ENCODE results near the gene TAF1D. TPM values are rescaled to one million over a fixed set of nuclear protein-coding genes. Genes with fewer than 3 reads are reported as not detected.
"Not testable (repeated sequence)": the region's sequence is repeated elsewhere in the genome, so short reads cannot be mapped to it uniquely, and the experiment has no call there.

TAF1D gene
- total and polyA plus RNA-seq, 2 donors = 198 to 227 TPM

DNA sequence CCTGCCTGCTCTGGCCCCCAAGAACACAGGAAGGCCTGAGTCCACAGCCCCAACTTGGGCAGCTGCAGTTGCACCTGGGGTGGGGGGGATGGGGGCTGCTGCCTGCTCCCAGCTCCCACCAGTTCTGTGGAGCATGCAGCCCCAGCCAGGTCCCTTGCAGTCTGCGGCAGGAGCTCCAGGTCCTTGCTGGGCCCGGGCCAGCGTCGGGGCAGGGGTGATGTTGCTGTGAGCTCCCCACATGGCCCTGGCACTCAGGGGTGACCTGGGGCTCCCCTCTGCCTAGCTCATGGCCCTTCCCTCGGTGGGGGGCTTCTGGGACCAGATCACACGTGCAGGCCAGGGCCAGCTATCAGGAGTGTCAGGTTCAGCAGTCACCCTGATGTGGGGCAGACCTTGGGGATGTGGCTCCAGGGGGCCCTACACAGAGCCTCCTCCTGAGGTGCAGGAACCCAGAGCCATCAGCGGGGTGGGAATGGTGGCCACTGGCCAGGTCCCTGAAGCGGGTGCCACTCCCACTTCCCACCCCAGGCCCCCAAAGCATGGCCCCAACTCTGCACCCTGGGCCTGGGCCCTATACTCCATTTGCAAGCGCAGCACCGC is 32.4 kb upstream of the TAF1D start:
- Histone ChIP-seq H3K27me3 (ENCODE audit: control insufficient read depth in 2 of 2, insufficient read depth in 1 of 2, low read length in 1 of 2) (no peaks in the 10 kb centered on the region), H3K9me3 (ENCODE audit: control insufficient read depth in 2 of 2, insufficient read depth in 1 of 2, low read length in 1 of 2) (peaks cover 0 to 24% of the 10 kb centered on the region in 2 donors), H3K27ac (ENCODE audit: low read depth in 1 of 2, low read length in 1 of 2) (no peak overlapping the region), H3K36me3 (ENCODE audit: control insufficient read depth in 2 of 2, insufficient read depth in 2 of 2, low read length in 1 of 2) (no peaks in the 10 kb centered on the region), H3K4me1 (ENCODE audit: control insufficient read depth in 2 of 2, insufficient read depth in 2 of 2, low read length in 2 of 2) (no peaks in the 10 kb centered on the region), H3K4me3 (ENCODE audit: low read length in 2 of 2) (no peak overlapping the region)
- DNase-seq (ENCODE audit: low read depth in 6 of 9, low spot score in 9 of 9) = no peak
- WGBS = 94% methylated on average over 10 of the region's 10 CpGs

DNA sequence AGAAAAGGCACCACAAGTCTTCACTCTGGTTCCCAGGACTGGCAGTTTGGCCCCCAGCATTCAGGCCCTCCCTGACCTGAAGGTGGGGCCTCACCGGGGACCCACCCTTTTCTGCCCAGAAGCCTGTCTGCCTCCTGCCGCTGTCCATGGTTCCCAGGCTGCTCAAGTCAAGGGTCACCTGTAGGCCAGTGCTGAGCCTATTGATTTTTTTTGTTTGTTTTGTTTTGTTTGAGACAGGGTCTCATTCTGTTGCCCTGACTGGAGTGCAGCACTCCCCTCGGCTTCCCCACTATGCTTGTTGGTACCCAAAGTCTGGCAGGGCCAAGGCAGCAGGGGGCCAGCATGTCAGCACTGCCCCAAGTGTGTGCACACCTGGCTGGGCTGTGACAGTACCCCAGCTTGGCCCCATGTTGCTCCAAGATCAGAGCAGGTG is 31.8 kb upstream of the TAF1D start:
- H3K4me3 ChIP-seq (ENCODE audit: low read length in 2 of 2) = no peak overlapping the region
- no peak for DNase-seq (ENCODE audit: low read depth in 6 of 9, low spot score in 9 of 9)
- H3K36me3 ChIP-seq (ENCODE audit: control insufficient read depth in 2 of 2, insufficient read depth in 2 of 2, low read length in 1 of 2) = no peaks in the 10 kb centered on the region
- H3K27ac ChIP-seq (ENCODE audit: low read depth in 1 of 2, low read length in 1 of 2) = no peak overlapping the region
- H3K9me3 ChIP-seq (ENCODE audit: control insufficient read depth in 2 of 2, insufficient read depth in 1 of 2, low read length in 1 of 2) = peaks cover 0 to 24% of the 10 kb centered on the region in 2 donors
- over 99% methylated on average over 3 of the region's 3 CpGs for WGBS
- H3K27me3 ChIP-seq (ENCODE audit: control insufficient read depth in 2 of 2, insufficient read depth in 1 of 2, low read length in 1 of 2) = no peaks in the 10 kb centered on the region
- H3K4me1 ChIP-seq (ENCODE audit: control insufficient read depth in 2 of 2, insufficient read depth in 2 of 2, low read length in 2 of 2) = no peaks in the 10 kb centered on the region

DNA sequence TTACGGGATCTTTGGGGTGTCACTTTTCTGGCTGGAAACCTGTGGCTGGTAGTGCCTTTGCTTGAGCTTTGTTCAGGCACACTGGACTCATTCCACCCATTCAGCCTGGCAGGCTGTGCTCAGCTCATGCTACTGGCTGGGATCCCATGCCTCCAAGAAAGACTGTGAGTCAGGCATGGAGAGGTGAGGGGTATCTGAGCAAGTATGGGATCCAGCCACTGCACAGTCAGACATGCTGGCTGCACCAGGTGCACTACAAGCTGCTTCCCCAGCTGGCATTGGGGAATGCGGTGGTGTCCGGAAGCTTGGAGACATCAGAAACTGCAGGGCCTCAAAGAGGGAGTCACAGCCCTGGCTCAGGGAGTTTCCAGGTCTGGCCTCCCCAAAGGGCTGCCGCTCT is 30.8 kb upstream of the TAF1D start:
- Histone ChIP-seq H3K4me3 (ENCODE audit: low read length in 2 of 2) (no peak overlapping the region), H3K27ac (ENCODE audit: low read depth in 1 of 2, low read length in 1 of 2) (no peak overlapping the region), H3K36me3 (ENCODE audit: control insufficient read depth in 2 of 2, insufficient read depth in 2 of 2, low read length in 1 of 2) (no peaks in the 10 kb centered on the region), H3K27me3 (ENCODE audit: control insufficient read depth in 2 of 2, insufficient read depth in 1 of 2, low read length in 1 of 2) (no peaks in the 10 kb centered on the region), H3K4me1 (ENCODE audit: control insufficient read depth in 2 of 2, insufficient read depth in 2 of 2, low read length in 2 of 2) (no peaks in the 10 kb centered on the region), H3K9me3 (ENCODE audit: control insufficient read depth in 2 of 2, insufficient read depth in 1 of 2, low read length in 1 of 2) (peaks cover 0 to 27% of the 10 kb centered on the region in 2 donors)
- DNase-seq (ENCODE audit: low read depth in 6 of 9, low spot score in 9 of 9) = no peak
- 98% methylated on average over 4 of the region's 4 CpGs for WGBS

DNA sequence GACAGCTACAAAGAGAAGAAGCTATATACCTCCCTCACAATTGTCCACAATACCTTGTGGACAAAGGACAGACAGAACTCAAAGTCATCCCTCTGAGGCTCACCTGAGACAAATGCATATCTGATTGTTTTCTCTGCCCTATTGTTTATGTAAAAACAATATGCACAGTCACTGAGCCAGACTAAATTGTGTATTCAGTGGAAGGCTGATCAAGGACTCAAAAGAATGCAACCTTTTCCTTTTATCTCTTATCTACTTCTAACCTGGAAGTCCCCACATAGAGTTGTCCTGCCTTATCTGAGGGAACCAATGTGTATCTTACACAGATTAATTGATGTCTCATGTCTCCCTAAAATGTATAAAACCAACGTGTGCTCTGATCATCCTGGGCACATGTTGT is 28.9 kb upstream of the TAF1D start:
- Histone ChIP-seq H3K27ac (ENCODE audit: low read depth in 1 of 2, low read length in 1 of 2) (no peak overlapping the region), H3K36me3 (ENCODE audit: control insufficient read depth in 2 of 2, insufficient read depth in 2 of 2, low read length in 1 of 2) (no peaks in the 10 kb centered on the region), H3K4me3 (ENCODE audit: low read length in 2 of 2) (no peak overlapping the region), H3K27me3 (ENCODE audit: control insufficient read depth in 2 of 2, insufficient read depth in 1 of 2, low read length in 1 of 2) (no peaks in the 10 kb centered on the region), H3K4me1 (ENCODE audit: control insufficient read depth in 2 of 2, insufficient read depth in 2 of 2, low read length in 2 of 2) (no peaks in the 10 kb centered on the region), H3K9me3 (ENCODE audit: control insufficient read depth in 2 of 2, insufficient read depth in 1 of 2, low read length in 1 of 2) (peaks cover 0 to 28% of the 10 kb centered on the region in 2 donors)
- DNase-seq (ENCODE audit: low read depth in 6 of 9, low spot score in 9 of 9) = no peak
- 82% methylated on average over 1 of the region's 1 CpG for whole genome bisulfite sequencing

DNA sequence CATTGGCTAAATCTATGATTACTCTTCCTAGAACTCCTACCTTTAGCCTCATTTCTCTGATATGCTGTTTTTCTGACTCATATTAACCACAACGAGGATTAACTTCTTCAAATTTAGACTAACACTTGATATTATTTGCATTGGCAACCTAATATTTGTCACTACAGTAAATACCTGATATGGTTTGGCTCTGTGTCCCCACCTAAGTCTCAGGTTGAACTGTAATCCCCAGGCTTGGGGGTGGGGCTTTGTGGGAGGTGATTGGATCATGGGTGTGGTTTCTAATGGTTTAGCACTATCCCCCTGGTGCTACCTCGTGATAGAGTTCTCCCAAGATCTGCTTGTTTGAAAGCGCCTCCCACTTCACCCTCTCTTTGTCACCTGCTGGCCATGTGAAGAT is 25.7 kb upstream of the TAF1D start:
- Histone ChIP-seq H3K9me3 (ENCODE audit: control insufficient read depth in 2 of 2, insufficient read depth in 1 of 2, low read length in 1 of 2) (peaks cover 0 to 6% of the 10 kb centered on the region in 2 donors), H3K27ac (ENCODE audit: low read depth in 1 of 2, low read length in 1 of 2) (no peak overlapping the region), H3K36me3 (ENCODE audit: control insufficient read depth in 2 of 2, insufficient read depth in 2 of 2, low read length in 1 of 2) (peaks cover 16 to 20% of the 10 kb centered on the region in 2 donors), H3K27me3 (ENCODE audit: control insufficient read depth in 2 of 2, insufficient read depth in 1 of 2, low read length in 1 of 2) (no peaks in the 10 kb centered on the region), H3K4me1 (ENCODE audit: control insufficient read depth in 2 of 2, insufficient read depth in 2 of 2, low read length in 2 of 2) (no peaks in the 10 kb centered on the region), H3K4me3 (ENCODE audit: low read length in 2 of 2) (no peak overlapping the region)
- WGBS = 96% methylated on average over 3 of the region's 3 CpGs
- DNase-seq (ENCODE audit: low read depth in 6 of 9, low spot score in 9 of 9) = no peak

DNA sequence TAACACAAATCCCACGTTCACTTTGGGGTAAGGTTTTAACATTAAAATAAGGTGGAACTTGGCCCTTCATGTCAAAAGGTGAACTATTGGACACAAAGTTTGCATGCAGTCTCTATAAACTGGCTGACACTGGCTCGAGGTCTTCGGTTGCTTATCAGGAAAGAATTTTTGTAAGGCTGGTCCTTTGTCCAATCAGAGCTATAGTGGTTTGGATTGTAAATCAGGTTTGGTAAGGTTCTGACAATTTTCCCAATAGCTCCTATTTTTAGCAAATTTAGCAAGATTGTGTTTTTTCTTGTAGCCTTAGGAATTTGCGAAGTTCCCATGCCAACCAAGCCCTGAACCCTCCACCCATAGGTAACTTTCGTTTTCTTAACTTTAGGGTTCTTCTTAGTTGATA is 25.2 kb upstream of the TAF1D start:
- no peak overlapping the region for H3K27ac ChIP-seq (ENCODE audit: low read depth in 1 of 2, low read length in 1 of 2)
- no peaks in the 10 kb centered on the region for H3K27me3 ChIP-seq (ENCODE audit: control insufficient read depth in 2 of 2, insufficient read depth in 1 of 2, low read length in 1 of 2)
- WGBS = 96% methylated on average over 5 of the region's 5 CpGs
- DNase-seq (ENCODE audit: low read depth in 6 of 9, low spot score in 9 of 9) = no peak
- H3K4me1 ChIP-seq (ENCODE audit: control insufficient read depth in 2 of 2, insufficient read depth in 2 of 2, low read length in 2 of 2) = no peaks in the 10 kb centered on the region
- H3K9me3 ChIP-seq (ENCODE audit: control insufficient read depth in 2 of 2, insufficient read depth in 1 of 2, low read length in 1 of 2) = peaks cover 0 to 4% of the 10 kb centered on the region in 2 donors
- no peak overlapping the region for H3K4me3 ChIP-seq (ENCODE audit: low read length in 2 of 2)
- H3K36me3 ChIP-seq (ENCODE audit: control insufficient read depth in 2 of 2, insufficient read depth in 2 of 2, low read length in 1 of 2) = peaks cover 18 to 22% of the 10 kb centered on the region in 2 donors

DNA sequence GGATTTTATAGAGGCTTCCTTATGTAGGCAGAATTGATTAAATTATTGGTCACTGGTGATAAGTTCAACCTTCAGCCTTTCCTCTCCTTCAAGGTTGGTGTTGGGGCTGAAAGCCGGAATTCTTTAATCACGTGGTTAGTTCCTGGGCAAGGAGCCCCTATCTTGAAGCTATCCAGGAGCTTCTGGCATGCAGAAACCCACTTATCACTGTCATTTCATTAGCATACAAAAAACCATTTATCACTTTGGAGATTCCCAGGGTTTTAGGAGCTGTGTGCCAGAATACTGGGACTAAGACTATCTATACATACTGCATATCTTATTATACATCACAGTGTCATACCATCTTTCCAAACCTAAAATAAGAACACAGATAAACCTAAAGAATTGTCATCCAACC is 24.3 kb upstream of the TAF1D start:
- no peak overlapping the region for H3K27ac ChIP-seq (ENCODE audit: low read depth in 1 of 2, low read length in 1 of 2)
- no peak overlapping the region for H3K4me3 ChIP-seq (ENCODE audit: low read length in 2 of 2)
- H3K9me3 ChIP-seq (ENCODE audit: control insufficient read depth in 2 of 2, insufficient read depth in 1 of 2, low read length in 1 of 2) = peaks cover 0 to 4% of the 10 kb centered on the region in 2 donors
- no peak for DNase-seq (ENCODE audit: low read depth in 6 of 9, low spot score in 9 of 9)
- WGBS = 94% methylated on average over 2 of the region's 2 CpGs
- H3K4me1 ChIP-seq (ENCODE audit: control insufficient read depth in 2 of 2, insufficient read depth in 2 of 2, low read length in 2 of 2) = no peaks in the 10 kb centered on the region
- H3K36me3 ChIP-seq (ENCODE audit: control insufficient read depth in 2 of 2, insufficient read depth in 2 of 2, low read length in 1 of 2) = peaks cover 20 to 28% of the 10 kb centered on the region in 2 donors
- no peaks in the 10 kb centered on the region for H3K27me3 ChIP-seq (ENCODE audit: control insufficient read depth in 2 of 2, insufficient read depth in 1 of 2, low read length in 1 of 2)

DNA sequence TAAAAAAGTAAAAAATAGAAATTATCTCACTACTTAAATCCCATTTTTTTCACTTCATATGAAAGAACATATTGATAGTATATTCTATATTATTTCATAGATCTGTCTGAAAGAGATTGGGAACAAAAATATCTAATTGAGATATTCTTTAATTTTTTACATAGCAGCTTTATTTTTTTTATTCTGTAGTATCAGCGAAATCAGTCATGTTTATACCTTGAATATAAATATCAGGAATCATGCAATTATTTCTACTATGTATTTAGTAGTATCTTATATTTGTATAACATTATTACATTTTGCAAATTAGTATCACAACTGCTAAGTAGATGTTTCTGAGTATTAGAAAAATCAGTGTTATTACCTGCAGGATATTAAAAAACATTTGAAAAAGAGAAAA is 20.6 kb upstream of the TAF1D start:
- no peak for DNase-seq (ENCODE audit: low read depth in 6 of 9, low spot score in 9 of 9)
- Histone ChIP-seq H3K27me3 (ENCODE audit: control insufficient read depth in 2 of 2, insufficient read depth in 1 of 2, low read length in 1 of 2) (no peaks in the 10 kb centered on the region), H3K27ac (ENCODE audit: low read depth in 1 of 2, low read length in 1 of 2) (no peak overlapping the region), H3K4me3 (ENCODE audit: low read length in 2 of 2) (no peak overlapping the region), H3K36me3 (ENCODE audit: control insufficient read depth in 2 of 2, insufficient read depth in 2 of 2, low read length in 1 of 2) (peaks cover 44 to 58% of the 10 kb centered on the region in 2 donors), H3K9me3 (ENCODE audit: control insufficient read depth in 2 of 2, insufficient read depth in 1 of 2, low read length in 1 of 2) (no peaks in the 10 kb centered on the region), H3K4me1 (ENCODE audit: control insufficient read depth in 2 of 2, insufficient read depth in 2 of 2, low read length in 2 of 2) (no peaks in the 10 kb centered on the region)
- 96% methylated on average over 1 of the region's 1 CpG for WGBS

DNA sequence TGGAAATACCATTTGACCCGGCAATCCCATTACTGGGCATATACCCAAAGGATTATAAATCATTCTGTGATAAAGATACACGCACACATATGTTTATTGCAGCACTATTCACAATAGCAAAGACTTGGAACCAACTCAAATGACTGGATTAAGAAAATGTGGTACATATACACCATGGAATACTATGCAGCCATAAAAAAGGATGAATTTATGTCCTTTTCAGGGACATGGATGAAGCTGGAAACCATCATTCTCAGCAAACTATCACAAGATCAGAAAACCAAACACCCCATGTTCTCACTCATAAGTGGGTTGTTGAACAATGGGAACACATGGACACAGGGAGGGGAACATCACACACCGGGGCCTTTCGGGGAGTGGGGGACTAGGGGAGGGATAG is 17.8 kb upstream of the TAF1D start:
- not testable (repeated sequence) for DNase-seq (ENCODE audit: low read depth in 6 of 9, low spot score in 9 of 9); H3K9me3 ChIP-seq (ENCODE audit: control insufficient read depth in 2 of 2, insufficient read depth in 1 of 2, low read length in 1 of 2); H3K4me3 ChIP-seq (ENCODE audit: low read length in 2 of 2); H3K27ac ChIP-seq (ENCODE audit: low read depth in 1 of 2, low read length in 1 of 2); H3K4me1 ChIP-seq (ENCODE audit: control insufficient read depth in 2 of 2, insufficient read depth in 2 of 2, low read length in 2 of 2); H3K27me3 ChIP-seq (ENCODE audit: control insufficient read depth in 2 of 2, insufficient read depth in 1 of 2, low read length in 1 of 2)
- 97% methylated on average over 4 of the region's 4 CpGs for WGBS
- peaks cover 55 to 69% of the 10 kb centered on the region in 2 donors for H3K36me3 ChIP-seq (ENCODE audit: control insufficient read depth in 2 of 2, insufficient read depth in 2 of 2, low read length in 1 of 2)

Data from thymus (tissue), 11 donors.